ENCODE measurements around the gene PRXL2A.

Gene PRXL2A

GRCh38 chr10:80447436-80448190 lies 39.3 kb downstream of the PRXL2A start:
- DNase-seq = no peak

- no peak for DNase-seq
These were observed 40.0 kb downstream of the PRXL2A start for GRCh38 chr10:80448209-80448942.

GRCh38 chr10:80449520-80449919 lies 41.2 kb downstream of the PRXL2A start:
- DNase-seq = no peak

- DNase-seq = no peak
These were observed 42.8 kb downstream of the PRXL2A start for GRCh38 chr10:80451132-80451531.

- no peak for DNase-seq
These were observed 43.7 kb downstream of the PRXL2A start for GRCh38 chr10:80452069-80452468.

- DNase-seq = no peak
These were observed 44.3 kb downstream of the PRXL2A start for GRCh38 chr10:80452640-80453039.

- DNase-seq = no peak
These were observed 44.9 kb downstream of the PRXL2A start for GRCh38 chr10:80453056-80453841.

GRCh38 chr10:80453842-80454512 lies 45.6 kb downstream of the PRXL2A start, which contains the start of gene TSPAN14:
Gene TSPAN14 (plus strand): TSS chr10:80454310. CDS start chr10:80489234, 34,924 bp downstream.
- DNase-seq = peak; percentile 60

GRCh38 chr10:80454513-80455460 lies 46.4 kb downstream of the PRXL2A start:
- no peak for DNase-seq

- no peak for DNase-seq
These were observed 47.4 kb downstream of the PRXL2A start for GRCh38 chr10:80455461-80456349.

- DNase-seq = no peak
These were observed 49.4 kb downstream of the PRXL2A start for GRCh38 chr10:80457554-80458262.

- no peak for DNase-seq
These were observed 49.9 kb downstream of the PRXL2A start for GRCh38 chr10:80458263-80458625.

- no peak for DNase-seq
These were observed 50.3 kb downstream of the PRXL2A start for GRCh38 chr10:80458638-80459037.

- peak; percentile 53 to 56 for DNase-seq
These were observed 50.9 kb downstream of the PRXL2A start for GRCh38 chr10:80459047-80459865.

GRCh38 chr10:80460399-80461207 lies 52.3 kb downstream of the PRXL2A start:
- DNase-seq = no peak

GRCh38 chr10:80461208-80462183 lies 53.1 kb downstream of the PRXL2A start:
- DNase-seq = no peak

Data from activated CD4-positive, alpha-beta T cell treated with anti-CD3 and anti-CD28 coated beads, Interleukin-2, amount 50 U/mL, for 4 hours (primary cell).